SK-N-SH treated with all-trans-retinoic acid at 6 μM for 48 hours (cell line): ENCODE results near the gene SMIM14.
"Not testable (repeated sequence)": the region's sequence is repeated elsewhere in the genome, so short reads cannot be mapped to it uniquely, and the experiment has no call there.

Experiments
- ATAC-seq: fragments of 200-7000 bp; cut with Tn5 transposase; 3 replicates; pipeline ENCODE4 v1.9.1; 2020; ENCODE audit warnings: mild to moderate bottlenecking, moderate library complexity
- ARNTL ChIP-seq: fragments of 450-650 bp; formaldehyde crosslinking; IDR thresholded peaks from 2 replicates; pipeline ENCODE4 v1.5.0; 2020; ENCODE audit warnings: low read depth, mild to moderate bottlenecking, moderate library complexity, borderline replicate concordance
- BACH2 ChIP-seq: fragments of 250-450 bp; sonication (Bioruptor Pico); IDR thresholded peaks from 2 replicates; pipeline ENCODE4 v1.9.0; 2021; ENCODE audit warnings: mild to moderate bottlenecking, borderline replicate concordance
- CREB5 ChIP-seq: fragments of 250-450 bp; sonication (Bioruptor Pico); IDR thresholded peaks from 2 replicates; pipeline ENCODE4 v1.5.1; 2020; ENCODE audit warnings: low read depth, mild to moderate bottlenecking, moderate library complexity
- CSDC2 ChIP-seq: fragments of 250-450 bp; sonication (Bioruptor Pico); IDR thresholded peaks from 2 replicates; pipeline ENCODE4 v1.5.0; 2020; ENCODE audit warnings: mild to moderate bottlenecking, moderate library complexity
- ESRRG ChIP-seq: fragments of 250-450 bp; sonication (Bioruptor Pico); IDR thresholded peaks from 2 replicates; pipeline ENCODE4 v1.6.1; 2021; ENCODE audit warnings: mild to moderate bottlenecking
- GLIS3 ChIP-seq: fragments of 250-450 bp; sonication (Bioruptor Pico); IDR thresholded peaks from 2 replicates; pipeline ENCODE4 v1.5.0; 2020; ENCODE audit warnings: mild to moderate bottlenecking, moderate library complexity
- ISL1 ChIP-seq: fragments of 250-450 bp; sonication (Bioruptor Pico); IDR thresholded peaks from 2 replicates; pipeline ENCODE4 v2.1.2; 2022; ENCODE audit warnings: mild to moderate bottlenecking, moderate library complexity
- OSR1 ChIP-seq: fragments of 250-450 bp; sonication (Bioruptor Pico); IDR thresholded peaks from 2 replicates; pipeline ENCODE4 v1.8.0; 2022; ENCODE audit warnings: moderate library complexity, mild to moderate bottlenecking, inconsistent platforms
- PPARA ChIP-seq: fragments of 250-450 bp; sonication (Bioruptor Pico); IDR thresholded peaks from 2 replicates; pipeline ENCODE4 v1.5.0; 2020; ENCODE audit warnings: mild to moderate bottlenecking, borderline replicate concordance
- RARB ChIP-seq: fragments of 250-450 bp; sonication (Bioruptor Pico); IDR thresholded peaks from 2 replicates; pipeline ENCODE4 v1.8.0; 2021; ENCODE audit warnings: mild to moderate bottlenecking, moderate library complexity
- TCF4 ChIP-seq: fragments of 250-450 bp; sonication (Bioruptor Pico); IDR thresholded peaks from 2 replicates; pipeline ENCODE4 v1.8.0; 2021; ENCODE audit warnings: mild to moderate bottlenecking, moderate library complexity, borderline replicate concordance
- TOX ChIP-seq: fragments of 250-450 bp; sonication (Bioruptor Pico); IDR thresholded peaks from 2 replicates; pipeline ENCODE4 v1.8.0; 2021; ENCODE audit warnings: mild to moderate bottlenecking, moderate library complexity, borderline replicate concordance
- ZFP3 ChIP-seq: fragments of 250-450 bp; sonication (Bioruptor Pico); IDR thresholded peaks from 2 replicates; pipeline ENCODE4 v1.5.0; 2020; ENCODE audit warnings: mild to moderate bottlenecking, moderate library complexity
- ZFP30 ChIP-seq: fragments of 450-650 bp; formaldehyde crosslinking; IDR thresholded peaks from 2 replicates; pipeline ENCODE4 v1.5.0; 2022; ENCODE audit warnings: mild to moderate bottlenecking, moderate library complexity
- ZNF565 ChIP-seq: fragments of 450-650 bp; formaldehyde crosslinking; conservative IDR thresholded peaks from 2 replicates; pipeline ENCODE4 v1.5.0; 2020; ENCODE audit warnings: low read depth, mild to moderate bottlenecking, moderate library complexity
- ZNF70 ChIP-seq: fragments of 450-650 bp; formaldehyde crosslinking; IDR thresholded peaks from 2 replicates; pipeline ENCODE4 v1.5.0; 2020; ENCODE audit warnings: mild to moderate bottlenecking, moderate library complexity
- ZNF8 ChIP-seq: fragments of 450-650 bp; formaldehyde crosslinking; IDR thresholded peaks from 2 replicates; pipeline ENCODE4 v1.5.0; 2020; ENCODE audit warnings: mild to moderate bottlenecking, moderate library complexity
- TF ChIP-seq, protein P1 (sequence below): fragments of 250-450 bp; sonication (Bioruptor Pico); IDR thresholded peaks from 2 replicates; pipeline ENCODE4 v1.5.0; 2020; ENCODE audit warnings: mild to moderate bottlenecking, moderate library complexity
- TF ChIP-seq, protein P2 (sequence below): fragments of 250-450 bp; sonication (Bioruptor Pico); IDR thresholded peaks from 2 replicates; pipeline ENCODE4 v1.8.0; 2020; ENCODE audit warnings: mild to moderate bottlenecking, moderate library complexity, borderline replicate concordance
- TF ChIP-seq, protein P3 (sequence below): fragments of 250-450 bp; sonication (Bioruptor Pico); IDR thresholded peaks from 2 replicates; pipeline ENCODE4 v1.8.0; 2021; ENCODE audit warnings: low read depth, mild to moderate bottlenecking, moderate library complexity, borderline replicate concordance

The SMIM14 gene

DNA sequence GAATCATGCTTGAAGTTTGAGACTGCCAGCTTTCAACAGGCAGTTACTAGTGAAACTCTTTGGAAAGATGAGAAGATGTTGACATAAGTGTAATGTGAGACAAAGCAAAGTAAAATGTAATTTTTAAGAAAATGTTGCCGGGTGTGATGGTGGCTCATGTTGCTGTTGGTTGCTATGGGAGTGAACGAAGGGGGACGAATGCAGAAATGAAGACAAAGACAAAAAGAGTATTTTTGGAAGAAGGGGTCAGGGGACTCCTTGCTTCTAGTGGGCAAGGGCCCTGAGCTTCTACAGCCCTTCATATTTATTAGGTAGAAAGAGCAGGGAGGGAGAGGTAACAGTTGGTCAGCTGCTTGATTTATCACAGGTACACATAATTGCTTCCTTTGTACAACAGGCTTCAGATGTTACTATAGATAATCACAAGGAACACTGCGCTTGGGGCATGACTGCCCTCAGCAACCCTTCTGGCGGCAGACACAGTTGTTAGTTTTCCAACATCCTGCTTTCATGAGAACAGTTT is 99.5 kb downstream of the SMIM14 start:
- no peak for ATAC-seq
- TF ChIP-seq OSR1 (CRISPR knock-in tag), result no peak
- TF ChIP-seq PPARA, result no peak
- no peak for TF ChIP-seq ZNF8 (CRISPR knock-in tag)
- TF ChIP-seq, protein P1, sequence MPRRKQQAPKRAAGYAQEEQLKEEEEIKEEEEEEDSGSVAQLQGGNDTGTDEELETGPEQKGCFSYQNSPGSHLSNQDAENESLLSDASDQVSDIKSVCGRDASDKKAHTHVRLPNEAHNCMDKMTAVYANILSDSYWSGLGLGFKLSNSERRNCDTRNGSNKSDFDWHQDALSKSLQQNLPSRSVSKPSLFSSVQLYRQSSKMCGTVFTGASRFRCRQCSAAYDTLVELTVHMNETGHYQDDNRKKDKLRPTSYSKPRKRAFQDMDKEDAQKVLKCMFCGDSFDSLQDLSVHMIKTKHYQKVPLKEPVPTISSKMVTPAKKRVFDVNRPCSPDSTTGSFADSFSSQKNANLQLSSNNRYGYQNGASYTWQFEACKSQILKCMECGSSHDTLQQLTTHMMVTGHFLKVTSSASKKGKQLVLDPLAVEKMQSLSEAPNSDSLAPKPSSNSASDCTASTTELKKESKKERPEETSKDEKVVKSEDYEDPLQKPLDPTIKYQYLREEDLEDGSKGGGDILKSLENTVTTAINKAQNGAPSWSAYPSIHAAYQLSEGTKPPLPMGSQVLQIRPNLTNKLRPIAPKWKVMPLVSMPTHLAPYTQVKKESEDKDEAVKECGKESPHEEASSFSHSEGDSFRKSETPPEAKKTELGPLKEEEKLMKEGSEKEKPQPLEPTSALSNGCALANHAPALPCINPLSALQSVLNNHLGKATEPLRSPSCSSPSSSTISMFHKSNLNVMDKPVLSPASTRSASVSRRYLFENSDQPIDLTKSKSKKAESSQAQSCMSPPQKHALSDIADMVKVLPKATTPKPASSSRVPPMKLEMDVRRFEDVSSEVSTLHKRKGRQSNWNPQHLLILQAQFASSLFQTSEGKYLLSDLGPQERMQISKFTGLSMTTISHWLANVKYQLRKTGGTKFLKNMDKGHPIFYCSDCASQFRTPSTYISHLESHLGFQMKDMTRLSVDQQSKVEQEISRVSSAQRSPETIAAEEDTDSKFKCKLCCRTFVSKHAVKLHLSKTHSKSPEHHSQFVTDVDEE (CRISPR knock-in tag), result no peak
- TF ChIP-seq CSDC2, result no peak
- TF ChIP-seq CREB5 (CRISPR knock-in tag), result no peak
- no peak for TF ChIP-seq GLIS3 (CRISPR knock-in tag)
- TF ChIP-seq, protein P2, sequence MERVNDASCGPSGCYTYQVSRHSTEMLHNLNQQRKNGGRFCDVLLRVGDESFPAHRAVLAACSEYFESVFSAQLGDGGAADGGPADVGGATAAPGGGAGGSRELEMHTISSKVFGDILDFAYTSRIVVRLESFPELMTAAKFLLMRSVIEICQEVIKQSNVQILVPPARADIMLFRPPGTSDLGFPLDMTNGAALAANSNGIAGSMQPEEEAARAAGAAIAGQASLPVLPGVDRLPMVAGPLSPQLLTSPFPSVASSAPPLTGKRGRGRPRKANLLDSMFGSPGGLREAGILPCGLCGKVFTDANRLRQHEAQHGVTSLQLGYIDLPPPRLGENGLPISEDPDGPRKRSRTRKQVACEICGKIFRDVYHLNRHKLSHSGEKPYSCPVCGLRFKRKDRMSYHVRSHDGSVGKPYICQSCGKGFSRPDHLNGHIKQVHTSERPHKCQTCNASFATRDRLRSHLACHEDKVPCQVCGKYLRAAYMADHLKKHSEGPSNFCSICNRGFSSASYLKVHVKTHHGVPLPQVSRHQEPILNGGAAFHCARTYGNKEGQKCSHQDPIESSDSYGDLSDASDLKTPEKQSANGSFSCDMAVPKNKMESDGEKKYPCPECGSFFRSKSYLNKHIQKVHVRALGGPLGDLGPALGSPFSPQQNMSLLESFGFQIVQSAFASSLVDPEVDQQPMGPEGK, result no peak
- TF ChIP-seq ZNF70 (CRISPR knock-in tag), result no peak
- TF ChIP-seq ZFP3 (CRISPR knock-in tag), result no peak
- TF ChIP-seq ESRRG (CRISPR knock-in tag), result no peak
- no peak for TF ChIP-seq TOX (CRISPR knock-in tag)

GRCh38 chr4:39533541-39533940 is 105.1 kb downstream of the SMIM14 start:
- TF ChIP-seq TCF4 (CRISPR knock-in tag), result no peak
- no peak for TF ChIP-seq ZNF565 (CRISPR knock-in tag)
- TF ChIP-seq ARNTL (CRISPR knock-in tag), result no peak
- TF ChIP-seq, protein P2, result no peak
- no peak for TF ChIP-seq BACH2 (CRISPR knock-in tag)
- TF ChIP-seq GLIS3 (CRISPR knock-in tag), result no peak
- TF ChIP-seq CREB5 (CRISPR knock-in tag), result no peak
- no peak for TF ChIP-seq ZFP30 (CRISPR knock-in tag)
- TF ChIP-seq PPARA, result no peak
- TF ChIP-seq ISL1 (CRISPR knock-in tag), result no peak
- TF ChIP-seq ZNF70 (CRISPR knock-in tag), result no peak
- TF ChIP-seq ZFP3 (CRISPR knock-in tag), result no peak
- TF ChIP-seq, protein P3, sequence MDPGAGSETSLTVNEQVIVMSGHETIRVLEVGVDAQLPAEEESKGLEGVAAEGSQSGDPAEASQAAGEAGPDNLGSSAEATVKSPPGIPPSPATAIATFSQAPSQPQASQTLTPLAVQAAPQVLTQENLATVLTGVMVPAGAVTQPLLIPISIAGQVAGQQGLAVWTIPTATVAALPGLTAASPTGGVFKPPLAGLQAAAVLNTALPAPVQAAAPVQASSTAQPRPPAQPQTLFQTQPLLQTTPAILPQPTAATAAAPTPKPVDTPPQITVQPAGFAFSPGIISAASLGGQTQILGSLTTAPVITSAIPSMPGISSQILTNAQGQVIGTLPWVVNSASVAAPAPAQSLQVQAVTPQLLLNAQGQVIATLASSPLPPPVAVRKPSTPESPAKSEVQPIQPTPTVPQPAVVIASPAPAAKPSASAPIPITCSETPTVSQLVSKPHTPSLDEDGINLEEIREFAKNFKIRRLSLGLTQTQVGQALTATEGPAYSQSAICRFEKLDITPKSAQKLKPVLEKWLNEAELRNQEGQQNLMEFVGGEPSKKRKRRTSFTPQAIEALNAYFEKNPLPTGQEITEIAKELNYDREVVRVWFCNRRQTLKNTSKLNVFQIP (CRISPR knock-in tag), result no peak
- TF ChIP-seq ZNF8 (CRISPR knock-in tag), result no peak
- no peak for TF ChIP-seq RARB (CRISPR knock-in tag)
- TF ChIP-seq ESRRG (CRISPR knock-in tag), result no peak
- no peak for TF ChIP-seq TOX (CRISPR knock-in tag)
- TF ChIP-seq, protein P1 (CRISPR knock-in tag), result no peak
- TF ChIP-seq OSR1 (CRISPR knock-in tag), result no peak
- no peak for ATAC-seq

DNA sequence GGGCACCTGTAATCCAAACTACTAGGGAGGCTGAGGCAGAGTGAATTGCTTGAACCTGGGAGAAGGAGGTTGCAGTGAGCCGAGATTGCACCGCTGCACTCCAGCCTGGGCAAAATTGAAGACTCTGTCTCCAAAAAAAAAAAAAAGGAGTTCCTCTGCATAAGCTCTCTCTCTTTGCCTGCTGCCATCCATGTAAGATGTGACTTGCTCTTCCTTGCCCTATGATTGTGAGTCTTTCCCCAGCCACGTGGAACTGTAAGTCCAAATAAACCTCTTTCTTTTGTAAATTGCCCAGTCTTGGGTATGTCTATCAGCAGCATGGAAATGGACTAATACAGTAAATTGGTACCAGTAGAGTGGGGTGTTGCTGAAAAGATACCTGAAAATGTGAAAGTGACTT is 106.4 kb downstream of the SMIM14 start:
- not testable (repeated sequence) for ATAC-seq
